Measurements from ENCODE around the gene RGS6.

The RGS6 gene

GRCh38 chr14:72017290-72017689, 85.1 kb downstream of the RGS6 start:
- DNase-seq = no peak

- DNase-seq = no peak
Measured at GRCh38 chr14:72023128-72024042, 91.2 kb downstream of the RGS6 start.

- DNase-seq = no peak
Measured at GRCh38 chr14:72024043-72024407, 91.8 kb downstream of the RGS6 start.

- no peak for DNase-seq
Measured at GRCh38 chr14:72024504-72024903, 92.3 kb downstream of the RGS6 start.

- DNase-seq = no peak
Measured at GRCh38 chr14:72026536-72026935, 94.3 kb downstream of the RGS6 start.

- no peak for DNase-seq
Measured at GRCh38 chr14:72027061-72027460, 94.8 kb downstream of the RGS6 start.

- no peak for DNase-seq
Measured at GRCh38 chr14:72033365-72033764, 101.1 kb downstream of the RGS6 start.

GRCh38 chr14:72040528-72040927, 108.3 kb downstream of the RGS6 start:
- DNase-seq = no peak

GRCh38 chr14:72045271-72045670, 113.0 kb downstream of the RGS6 start:
- DNase-seq = no peak

GRCh38 chr14:72045885-72046284, 113.7 kb downstream of the RGS6 start:
- DNase-seq = no peak

- DNase-seq = no peak
Measured at GRCh38 chr14:72049462-72049861, 117.2 kb downstream of the RGS6 start.

- no peak for DNase-seq
Measured at GRCh38 chr14:72052356-72052755, 120.1 kb downstream of the RGS6 start.

- no peak for DNase-seq
Measured at GRCh38 chr14:72053651-72054050, 121.4 kb downstream of the RGS6 start.

GRCh38 chr14:72054911-72055310, 122.7 kb downstream of the RGS6 start:
- no peak for DNase-seq

- no peak for DNase-seq
Measured at GRCh38 chr14:72057701-72058285, 125.6 kb downstream of the RGS6 start.

- DNase-seq = no peak
Measured at GRCh38 chr14:72060460-72060859, 128.2 kb downstream of the RGS6 start.

GRCh38 chr14:72060917-72061316, 128.7 kb downstream of the RGS6 start:
- DNase-seq = no peak

- DNase-seq = no peak
Measured at GRCh38 chr14:72061718-72062117, 129.5 kb downstream of the RGS6 start.

- DNase-seq = no peak
Measured at GRCh38 chr14:72063761-72064282, 131.6 kb downstream of the RGS6 start.

GRCh38 chr14:72064501-72064900, 132.3 kb downstream of the RGS6 start:
- DNase-seq = no peak

GRCh38 chr14:72070458-72070857, 138.2 kb downstream of the RGS6 start:
- DNase-seq = no peak

- DNase-seq = no peak
Measured at GRCh38 chr14:72075649-72076334, 143.6 kb downstream of the RGS6 start.

GRCh38 chr14:72081137-72081536, 148.9 kb downstream of the RGS6 start:
- DNase-seq = no peak

GRCh38 chr14:72084935-72085334, 152.7 kb downstream of the RGS6 start:
- DNase-seq = no peak
